Common myeloid progenitor, CD34-positive (primary cell): ENCODE measurements around the gene JADE2.
"Not testable (repeated sequence)": the region's sequence is repeated elsewhere in the genome, so short reads cannot be mapped to it uniquely, and the experiment has no call there.

Experiments
- CTCF ChIA-PET: fragments of 350-600 bp; sonication (Branson Sonifier 250); formaldehyde crosslinking; loops from one replicate; lab custom pipeline; 2021; ENCODE audit warnings: antibody characterized with exemption; lab: Charles Lee
- POLR2A ChIA-PET: fragments of 350-600 bp; sonication (Branson Sonifier 250); formaldehyde crosslinking; loops from one replicate; lab custom pipeline; 2021; ENCODE audit warnings: antibody characterized with exemption; lab: Charles Lee
- DNase-seq, 3 donors: peaks; one replicate each; pipeline versions ENCODE4 v3.0.0 to v3.0.0-alpha.2; 2013
- H3K27ac ChIP-seq, 2 experiments: 1 replicate in 1 of 2; 2 replicates in 1 of 2; pipeline ENCODE4 v1.7.0; 2013; ENCODE audit warnings: inconsistent platforms in 2 of 2, low read length in 2 of 2, mild to moderate bottlenecking in 2 of 2, low read depth in 1 of 2, moderate library complexity in 1 of 2; ENCODE audit not compliant: severe bottlenecking in 2 of 2, insufficient read depth in 1 of 2, poor library complexity in 1 of 2
- H3K27me3 ChIP-seq, 5 experiments: replicated peaks in 2 of 5; 1 replicate in 3 of 5; 2 replicates in 2 of 5; pipeline versions ENCODE4 v1.6.1 to v1.7.0; 2013; ENCODE audit warnings: low read length in 4 of 5, mild to moderate bottlenecking in 2 of 5, moderate library complexity in 2 of 5, inconsistent platforms in 1 of 5; ENCODE audit not compliant: insufficient read depth in 5 of 5, control insufficient read depth in 4 of 5
- H3K36me3 ChIP-seq, 4 experiments: 1 replicate in 2 of 4; 2 replicates in 2 of 4; pipeline versions ENCODE4 v1.6.1 to v1.7.0; 2013; ENCODE audit warnings: low read length in 3 of 4, control low read depth in 1 of 4, mild to moderate bottlenecking in 1 of 4; ENCODE audit not compliant: control insufficient read depth in 4 of 4, insufficient read depth in 4 of 4
- H3K4me1 ChIP-seq, 4 experiments: 1 replicate in 3 of 4; 2 replicates in 1 of 4; pipeline versions ENCODE4 v1.6.1 to v1.7.1; 2013; ENCODE audit warnings: low read length in 3 of 4, mild to moderate bottlenecking in 3 of 4, control low read depth in 1 of 4, inconsistent platforms in 1 of 4, moderate library complexity in 1 of 4; ENCODE audit not compliant: control insufficient read depth in 4 of 4, insufficient read depth in 4 of 4; ENCODE audit errors: control extremely low read depth in 1 of 4
- H3K4me3 ChIP-seq, 7 experiments: 1 replicate in 4 of 7; 2 replicates in 3 of 7; pipeline versions ENCODE4 v1.5.1 to v1.7.0; 2013; ENCODE audit warnings: mild to moderate bottlenecking in 7 of 7, low read length in 6 of 7, moderate library complexity in 6 of 7, inconsistent platforms in 2 of 7, low read depth in 2 of 7, control low read depth in 1 of 7; ENCODE audit not compliant: insufficient read depth in 4 of 7, control insufficient read depth in 1 of 7; ENCODE audit errors: extremely low read depth in 1 of 7
- H3K9me3 ChIP-seq, 5 experiments: 1 replicate in 4 of 5; 2 replicates in 1 of 5; pipeline versions ENCODE4 v1.6.1 to v1.7.1; 2013; ENCODE audit warnings: low read length in 4 of 5, mild to moderate bottlenecking in 2 of 5, inconsistent platforms in 1 of 5, low read depth in 1 of 5, moderate library complexity in 1 of 5; ENCODE audit not compliant: control insufficient read depth in 4 of 5, insufficient read depth in 2 of 5; ENCODE audit errors: control extremely low read depth in 1 of 5
- WGBS: methylation state at CpG from one replicate; pipeline ENCODE4 v1.1.5; 2013; ENCODE audit not compliant: insufficient coverage; 5-methylcytosine and 5-hydroxymethylcytosine counted together

Gene JADE2

DNA sequence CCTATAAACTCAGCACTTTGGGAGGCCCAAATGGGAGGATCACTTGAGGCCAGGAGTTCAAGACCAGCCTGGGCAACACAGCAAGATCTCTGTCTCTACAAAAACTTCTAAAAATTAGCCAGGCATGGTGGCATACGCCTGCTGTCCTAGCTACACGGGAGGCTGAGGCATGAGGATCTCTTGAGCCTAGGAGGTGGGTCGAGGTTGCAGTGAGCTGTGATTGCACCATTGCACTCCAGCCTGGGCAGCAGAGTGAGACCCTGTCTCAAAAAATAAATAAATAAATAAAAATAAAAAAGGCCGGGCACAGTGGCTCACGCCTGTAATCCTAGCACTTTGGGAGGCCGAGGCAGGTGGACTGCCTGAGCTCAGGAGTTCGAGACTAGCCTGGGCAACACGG lies 8.5 kb upstream of the JADE2 start:
- H3K4me3 ChIP-seq, H3K9me3 ChIP-seq, POLR2A ChIA-PET, H3K36me3 ChIP-seq, DNase-seq, H3K27me3 ChIP-seq, H3K27ac ChIP-seq: not testable (repeated sequence)
- H3K4me1 ChIP-seq, result peaks cover 5 to 19% (median 6%) of the 10 kb centered on the region in 4 experiments
- 96% methylated on average over 6 of the region's 8 CpGs for WGBS
- CTCF ChIA-PET, result interaction anchor here (1.4 kb wide), 1 partner anchor 106 kb away, joined by 4 read pairs; the partner anchor contains the start of gene CDKN2AIPNL

DNA sequence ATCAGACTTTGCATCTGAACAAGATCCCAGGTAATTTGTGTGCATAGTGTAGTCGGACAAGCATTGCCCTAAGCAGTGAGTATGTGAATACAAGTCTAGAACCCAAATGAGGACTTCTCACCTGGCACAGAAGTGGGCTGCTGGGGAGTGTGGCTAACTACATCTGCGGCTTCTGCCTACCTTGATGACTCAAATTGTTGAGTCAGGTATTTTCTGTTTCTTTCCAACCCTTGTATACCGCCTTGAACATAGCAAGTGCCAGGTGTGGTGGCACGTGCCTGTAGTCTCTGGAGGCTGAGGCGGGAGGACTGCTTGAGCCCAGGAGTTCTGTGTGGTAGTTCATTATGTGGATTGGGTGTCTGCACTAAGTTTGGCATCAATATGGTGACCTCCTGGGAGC lies 7.9 kb upstream of the JADE2 start:
- ChIA-PET POLR2A (no interaction called here), CTCF (interaction anchor here (1.4 kb wide), 1 partner anchor 106 kb away, joined by 4 read pairs; the partner anchor contains the start of gene CDKN2AIPNL)
- Histone ChIP-seq H3K4me1 (peaks cover 4 to 19% (median 7%) of the 10 kb centered on the region in 4 experiments), H3K9me3 (no peaks in the 10 kb centered on the region), H3K4me3 (no peak overlapping the region), H3K27ac (no peak overlapping the region), H3K27me3 (no peaks in the 10 kb centered on the region), H3K36me3 (no peaks in the 10 kb centered on the region)
- WGBS, result 100% methylated on average over 3 of the region's 5 CpGs
- DNase-seq, result no peak

DNA sequence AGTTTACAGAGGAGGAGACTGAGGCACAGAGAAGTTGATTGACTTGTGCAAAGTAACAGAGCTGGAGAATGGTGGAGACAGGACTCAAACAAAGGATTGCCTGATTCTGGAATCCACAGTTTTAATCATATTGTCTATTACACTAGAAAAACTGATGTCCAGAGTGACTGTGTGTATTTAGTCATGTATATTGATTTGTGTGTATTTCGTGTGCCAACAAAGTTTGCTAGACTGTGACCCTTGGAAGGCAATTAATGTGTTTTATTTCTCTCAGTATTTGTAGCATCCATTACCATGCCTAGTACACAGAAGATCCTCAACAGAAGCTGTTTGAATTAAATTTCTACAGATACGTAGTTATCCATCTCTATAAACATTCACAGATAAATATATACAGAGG lies 5.5 kb upstream of the JADE2 start:
- 86% methylated on average over 1 of the region's 2 CpGs for WGBS

DNA sequence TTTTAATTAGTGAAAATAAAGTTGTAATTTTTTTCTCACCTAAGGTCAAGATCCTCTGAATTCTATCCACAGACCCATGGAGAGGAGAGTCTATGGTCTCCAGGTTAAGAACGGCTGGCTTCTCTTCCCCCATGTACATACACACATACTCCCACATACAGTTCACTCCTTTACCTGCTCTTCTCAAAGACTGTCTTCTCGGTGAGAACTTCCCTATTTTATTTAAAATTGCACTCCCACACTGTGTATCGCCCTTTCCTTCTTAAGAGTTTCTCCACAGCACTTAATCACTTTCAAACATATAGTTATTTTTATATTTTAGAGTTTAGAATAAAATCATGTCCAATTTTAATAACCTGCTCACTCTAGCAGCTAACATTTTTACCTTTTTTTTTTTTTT lies 3.6 kb upstream of the JADE2 start:
- peak in 2 of 3 donors; percentile 56 to 60 for DNase-seq
- Histone ChIP-seq H3K27ac (no peak overlapping the region), H3K36me3 (no peaks in the 10 kb centered on the region), H3K4me3 (no peak overlapping the region), H3K4me1 (peaks cover 6 to 36% (median 16%) of the 10 kb centered on the region in 4 experiments), H3K27me3 (no peaks in the 10 kb centered on the region), H3K9me3 (no peaks in the 10 kb centered on the region)
- POLR2A ChIA-PET, result no interaction called here
- WGBS, result 43% methylated on average over 1 of the region's 3 CpGs
- CTCF ChIA-PET, result interaction anchor here (3.4 kb wide), 1 partner anchor 10 kb away, joined by 17 read pairs; no protein-coding TSS in a partner anchor

More for the DNA sequence above, 5.5 kb upstream of the JADE2 start:
- Histone ChIP-seq H3K27ac (no peak overlapping the region), H3K4me1 (peaks cover 6 to 36% (median 16%) of the 10 kb centered on the region in 4 experiments), H3K9me3 (no peaks in the 10 kb centered on the region), H3K36me3 (no peaks in the 10 kb centered on the region), H3K27me3 (no peaks in the 10 kb centered on the region), H3K4me3 (no peak overlapping the region)
- CTCF ChIA-PET, result interaction anchor here (1.1 to 1.9 kb wide), 7 partner anchors 14 to 109 kb away, joined by 3 to 6 read pairs (median 4); partner anchors contain the start of gene CDKN2AIPNL
- POLR2A ChIA-PET, result no interaction called here
- DNase-seq, result no peak

DNA sequence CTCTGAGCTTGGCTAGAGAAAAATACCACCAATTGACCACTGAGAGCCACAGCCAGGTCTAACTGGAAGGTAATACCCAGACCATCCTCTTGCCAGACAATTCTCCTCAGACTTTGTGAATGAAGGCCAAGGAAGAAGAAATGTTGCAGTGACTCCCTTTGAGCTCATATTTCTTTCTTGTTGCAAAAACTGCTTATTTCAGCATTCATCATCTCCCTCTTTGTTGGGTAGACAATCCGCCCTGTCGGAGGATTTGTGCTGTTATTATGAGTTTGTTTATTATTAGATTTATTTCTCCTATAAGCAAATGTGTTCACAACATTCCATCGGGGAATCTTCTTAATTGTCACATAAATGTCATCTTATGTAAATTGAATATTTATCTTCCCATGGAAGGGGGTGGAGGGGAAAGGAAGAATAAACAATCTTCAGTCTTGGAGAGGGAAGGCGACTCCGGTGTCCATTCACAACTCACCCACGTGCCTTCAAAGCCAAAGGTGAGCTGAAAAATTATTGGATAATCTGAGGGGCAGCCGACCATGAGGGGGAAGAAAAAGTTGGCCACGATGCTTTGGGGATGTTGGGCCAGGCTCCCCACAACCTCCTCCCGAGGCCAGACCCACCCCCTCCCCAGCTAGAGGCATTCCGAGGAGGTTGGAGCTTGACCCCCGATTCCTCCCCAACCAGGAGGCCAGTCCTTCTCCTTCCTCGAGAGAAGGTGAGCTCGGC lies 1.8 kb upstream of the JADE2 start:
- ChIA-PET CTCF (interaction anchor here (0.9 to 3.4 kb wide), 13 partner anchors 10 to 116 kb away, joined by 3 to 17 read pairs (median 4); partner anchors contain the start of gene CDKN2AIPNL), POLR2A (interaction anchor here (1.0 to 2.0 kb wide), 5 partner anchors 12 to 112 kb away, joined by 5 to 6 read pairs (median 6); partner anchors contain the start of gene CDKN2AIPNL)
- Histone ChIP-seq H3K4me3 (peak overlapping the region; percentile 68 to 98 (median 88)), H3K27ac (peak overlapping the region; percentile 92 to 96), H3K9me3 (no peaks in the 10 kb centered on the region), H3K36me3 (peaks cover 0 to 1% (median 0%) of the 10 kb centered on the region in 4 experiments), H3K27me3 (no peaks in the 10 kb centered on the region), H3K4me1 (peaks cover 6 to 51% (median 28%) of the 10 kb centered on the region in 4 experiments)
- peak in 1 of 3 donors; percentile 28 for DNase-seq
- WGBS, result 0% methylated on average over 5 of the region's 13 CpGs

DNA sequence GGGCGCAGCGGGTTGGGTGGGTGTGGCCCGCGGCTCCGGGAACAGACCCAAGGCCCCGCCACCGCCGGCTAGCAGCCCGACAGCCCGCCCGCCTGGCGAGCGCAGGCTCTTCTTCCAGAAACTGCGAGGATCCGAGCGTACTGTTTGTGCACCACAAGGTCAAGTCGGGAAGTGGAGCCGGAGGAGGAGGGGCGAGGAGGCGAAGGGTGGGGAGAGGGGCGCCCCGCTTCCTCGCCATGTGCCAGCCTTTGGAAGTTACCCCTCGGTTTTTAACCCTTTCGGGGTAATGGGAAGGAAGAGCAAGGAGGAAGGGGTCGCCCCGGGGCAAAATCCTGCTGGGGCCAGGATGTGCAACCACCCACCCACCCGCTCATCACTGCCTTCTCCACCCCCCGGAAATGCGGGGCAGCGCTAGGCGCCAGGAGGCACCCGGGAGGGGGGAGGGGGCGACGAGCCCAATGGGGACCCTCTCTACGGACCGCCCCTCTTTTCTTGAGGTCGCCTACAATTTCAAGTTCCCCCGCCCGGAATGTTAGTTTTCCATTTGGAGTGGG lies 1.1 kb upstream of the JADE2 start:
- Histone ChIP-seq H3K4me3 (peak overlapping the region; percentile 68 to 98 (median 88)), H3K27me3 (no peaks in the 10 kb centered on the region), H3K27ac (peak overlapping the region; percentile 92 to 96), H3K36me3 (peaks cover 0 to 4% (median 0%) of the 10 kb centered on the region in 4 experiments), H3K4me1 (peaks cover 6 to 53% (median 32%) of the 10 kb centered on the region in 4 experiments), H3K9me3 (no peaks in the 10 kb centered on the region)
- peak; percentile 78 to 86 (median 83) for DNase-seq
- POLR2A ChIA-PET, result interaction anchor here (0.6 to 2.0 kb wide), 6 partner anchors 12 to 348 kb away, joined by 3 to 6 read pairs (median 6); partner anchors contain the start of gene CDKN2AIPNL
- CTCF ChIA-PET, result interaction anchor here (0.6 to 3.4 kb wide), 13 partner anchors 13 to 152 kb away, joined by 3 to 17 read pairs (median 4); partner anchors contain the start of gene CDKN2AIPNL
- 3% methylated on average over 28 of the region's 40 CpGs for WGBS
